HepG2 (cell line): ENCODE results near the gene HOXD4. TPM values are rescaled to one million over a fixed set of nuclear protein-coding genes. Genes with fewer than 3 reads are reported as not detected.

Experiments used
- ATAC-seq: fragments of 200-7000 bp; cut with Tn5 transposase; 3 replicates; pipeline ENCODE4 v1.9.1; 2020; ENCODE audit warnings: mild to moderate bottlenecking, moderate library complexity
- BruUV-seq: library from RNA; stranded (reverse); fragments of 400-500 nt; replicated peaks from 2 replicates; lab custom pipeline; 2021; lab: Mats Ljungman, UMichigan
- CTCF ChIA-PET: fragments of 300-600 bp; formaldehyde crosslinking; extraction: SDS; loops from one replicate; lab custom pipeline; 2021; ENCODE audit warnings: low total read pairs, inconsistent platforms, low intra/inter-chr PET ratio; lab: Yijun Ruan, JAX
- POLR2A ChIA-PET: fragments of 350-600 bp; sonication (Branson Sonifier 250); formaldehyde crosslinking; loops from one replicate; lab custom pipeline; 2020; ENCODE audit warnings: antibody characterized with exemption, inconsistent platforms; lab: Yijun Ruan, JAX
- DNase-seq: peaks from one replicate; pipeline ENCODE4 v3.0.0-alpha.2; 2015; ENCODE audit warnings: low spot score
- FAIRE-seq: peaks from 3 replicates; lab custom pipeline; 2011; peaks lifted over from hg19 to GRCh38; lab: Jason Lieb, UNC
- H2AFZ ChIP-seq: one replicate; pipeline ENCODE4 v1.6.1; 2011; ENCODE audit warnings: low read length, inconsistent platforms
- H3K27ac ChIP-seq: fragments of 300-600 bp; 3 replicates; pipeline ENCODE4 v1.8.0; 2011; ENCODE audit warnings: mixed run types, mild to moderate bottlenecking, mixed read lengths, low read length, inconsistent platforms; ENCODE audit not compliant: insufficient read depth; ENCODE audit errors: extremely low read length
- H3K27me3 ChIP-seq, 2 experiments: fragments of 200-600 bp in 1 of 2; 2 replicates in 1 of 2; 3 replicates in 1 of 2; pipeline versions ENCODE4 v1.6.0 to v1.8.0; 2011; ENCODE audit warnings: low read length in 2 of 2, mild to moderate bottlenecking in 2 of 2, moderate library complexity in 2 of 2, inconsistent platforms in 1 of 2; ENCODE audit not compliant: insufficient read depth in 2 of 2, control insufficient read depth in 1 of 2
- H3K36me3 ChIP-seq, 2 experiments: fragments of 200-600 bp in 1 of 2; replicated peaks in 1 of 2; 2 replicates in 1 of 2; 3 replicates in 1 of 2; pipeline versions ENCODE4 v1.5.1 to v1.8.0; 2011; ENCODE audit warnings: low read length in 2 of 2, inconsistent platforms in 1 of 2; ENCODE audit not compliant: insufficient read depth in 2 of 2, control insufficient read depth in 1 of 2
- H3K4me1 ChIP-seq: 2 replicates; pipeline ENCODE4 v1.5.1; 2012; ENCODE audit warnings: low read length, inconsistent platforms; ENCODE audit not compliant: insufficient read depth
- H3K4me2 ChIP-seq: 2 replicates; pipeline ENCODE4 v1.6.0; 2011; ENCODE audit warnings: low read depth, low read length, inconsistent platforms
- H3K4me3 ChIP-seq, 3 experiments: fragments of 200-600 bp in 1 of 3; sonication (generic), shearing (Covaris generic) in 1 of 3; replicated peaks in 1 of 3; 2 replicates each; pipeline ENCODE4 v1.5.1; 2011 to 2016; ENCODE audit warnings: low read length in 3 of 3, inconsistent platforms in 2 of 3, low read depth in 2 of 3, mild to moderate bottlenecking in 2 of 3, control low read depth in 1 of 3, mixed read lengths in 1 of 3; ENCODE audit not compliant: insufficient read depth in 1 of 3
- H3K79me2 ChIP-seq: one replicate; pipeline ENCODE4 v1.6.1; 2011; ENCODE audit warnings: low read length, inconsistent platforms; ENCODE audit not compliant: insufficient read depth
- H3K9ac ChIP-seq: 2 replicates; pipeline ENCODE4 v1.6.0; 2011; ENCODE audit warnings: mild to moderate bottlenecking, low read depth, low read length, inconsistent platforms; ENCODE audit not compliant: insufficient read depth
- H3K9me3 ChIP-seq: 2 replicates; pipeline ENCODE4 v1.5.1; 2012; ENCODE audit warnings: mild to moderate bottlenecking, low read length
- H4K20me1 ChIP-seq: 2 replicates; pipeline ENCODE4 v1.6.0; 2011; ENCODE audit warnings: inconsistent platforms, mild to moderate bottlenecking, low read length, moderate library complexity; ENCODE audit not compliant: insufficient read depth
- HNRNPK ChIP-seq: fragments of 200-400 bp; formaldehyde crosslinking; IDR thresholded peaks from 2 replicates; pipeline ENCODE4 v1.6.1; 2018; ENCODE audit warnings: low read length, low read depth, moderate library complexity, mild to moderate bottlenecking; ENCODE audit not compliant: poor library complexity, severe bottlenecking
- IKZF4 ChIP-seq: sonication (generic); formaldehyde crosslinking; IDR thresholded peaks from 2 replicates; pipeline ENCODE4 v1.5.1; 2020; ENCODE audit warnings: borderline replicate concordance, mild to moderate bottlenecking, low read depth, missing genetic modification reagents; ENCODE audit errors: not compliant biosample characterization
- NRL ChIP-seq: sonication (generic); formaldehyde crosslinking; IDR thresholded peaks from 2 replicates; pipeline ENCODE4 v1.5.0; 2020; ENCODE audit warnings: missing genetic modification reagents, mild to moderate bottlenecking, moderate library complexity, borderline replicate concordance
- PRDM15 ChIP-seq: sonication (generic); formaldehyde crosslinking; IDR thresholded peaks from 2 replicates; pipeline ENCODE4 v1.4.0; 2020; ENCODE audit warnings: missing genetic modification reagents
- SALL1 ChIP-seq: sonication (generic); formaldehyde crosslinking; IDR thresholded peaks from 2 replicates; pipeline ENCODE4 v1.8.0; 2022; ENCODE audit warnings: mild to moderate bottlenecking, missing genetic modification reagents
- ZNF572 ChIP-seq: sonication (generic); formaldehyde crosslinking; IDR thresholded peaks from 2 replicates; pipeline ENCODE4 v1.5.1; 2020; ENCODE audit warnings: mild to moderate bottlenecking, missing genetic modification reagents
- WGBS: methylation state at CpG from one replicate; pipeline ENCODE4 v1.1.6; 2017; ENCODE audit warnings: low lambda C conversion rate; 5-methylcytosine and 5-hydroxymethylcytosine counted together
- in situ Hi-C: cut with HindIII; loops from 2 replicates; pipeline ENCODE4 v1.10.0; 2017; ENCODE audit warnings: low pct_unique_long_range_greater_than_20kb; ENCODE audit not compliant: extremely low pct_ligation_motif_present
- intact Hi-C: fragments of 100-400 bp; cut with micrococcal nuclease; formaldehyde crosslinking; loops from one replicate; pipeline ENCODE4 v1.10.0; 2022; ENCODE audit not compliant: unreplicated experiment
- polyA plus RNA-seq, 8 experiments: library from polyadenylated mRNA; depleted of rRNA in 3 of 8; stranded (reverse) in 7 of 8; unstranded in 1 of 8; fragments of >200 nt; fragmentation: Illumina TruSeq in 4 of 8; extraction: Trizol in 4 of 8; gene quantifications; 2 replicates each; pipeline versions ENCODE4 v1.2.1 to v1.2.3, GENCODE V29; 2011 to 2016; ENCODE audit warnings: low read depth in 4 of 8, missing spikeins in 1 of 8, mixed read lengths in 1 of 8; ENCODE audit not compliant: insufficient read depth in 1 of 8
- total RNA-seq, 5 experiments: library from RNA; depleted of rRNA; stranded (reverse); fragments of >200 nt; fragmentation: Illumina TruSeq; extraction: Trizol; gene quantifications; 2 replicates each; pipeline ENCODE4 v1.2.3, GENCODE V29; 2016; ENCODE audit warnings: low read depth in 1 of 5
- TF ChIP-seq, protein P1 (sequence below): sonication (generic); formaldehyde crosslinking; IDR thresholded peaks from 2 replicates; pipeline ENCODE4 v1.4.0; 2020; ENCODE audit warnings: low read depth, mild to moderate bottlenecking, missing genetic modification reagents
- TF ChIP-seq, protein P2 (sequence below): sonication (generic); formaldehyde crosslinking; IDR thresholded peaks from 2 replicates; pipeline ENCODE4 v1.5.1; 2020; ENCODE audit warnings: mild to moderate bottlenecking, missing genetic modification reagents, moderate library complexity

HOXD4 gene
- total and polyA plus RNA-seq, 2 of the 13 experiments (the other 11 are each of a cell fraction or from before 2014, with no cell fraction given): not detected

- peak overlapping the region; percentile 37 for H3K4me2 ChIP-seq
- in situ Hi-C loops (no loop called here), intact Hi-C loops (no loop called here)
- H4K20me1 ChIP-seq: no peaks in the 10 kb centered on the region
- ATAC-seq (peak; percentile 62), FAIRE-seq (no peak), DNase-seq (no peak)
- H3K4me3 ChIP-seq: peak overlapping the region in 1 of 3 experiments; percentile 37; a peak in 1 of 6 replicates
- POLR2A ChIA-PET: no interaction called here
- peaks cover 21% of the 10 kb centered on the region for H3K4me1 ChIP-seq
- WGBS: 15% methylated on average over 22 of the region's 22 CpGs
- CTCF ChIA-PET: no interaction called here
- no peaks in the 10 kb centered on the region for H3K9me3 ChIP-seq
- H3K9ac ChIP-seq: no peak overlapping the region
- H2AFZ ChIP-seq: no peak overlapping the region
- TF ChIP-seq NRL (0 out of 2 replicates have a peak, but pooled peaks have one; percentile 20), SALL1 (CRISPR knock-in tag) (peak; percentile 10; the same call in 1 of the 2 replicates), PRDM15 (CRISPR knock-in tag) (no peak), ZNF572 (CRISPR knock-in tag) (0 out of 2 replicates have a peak, but pooled peaks have one; percentile 23), HNRNPK (no peak), IKZF4 (no peak)
- TF ChIP-seq, protein P1, sequence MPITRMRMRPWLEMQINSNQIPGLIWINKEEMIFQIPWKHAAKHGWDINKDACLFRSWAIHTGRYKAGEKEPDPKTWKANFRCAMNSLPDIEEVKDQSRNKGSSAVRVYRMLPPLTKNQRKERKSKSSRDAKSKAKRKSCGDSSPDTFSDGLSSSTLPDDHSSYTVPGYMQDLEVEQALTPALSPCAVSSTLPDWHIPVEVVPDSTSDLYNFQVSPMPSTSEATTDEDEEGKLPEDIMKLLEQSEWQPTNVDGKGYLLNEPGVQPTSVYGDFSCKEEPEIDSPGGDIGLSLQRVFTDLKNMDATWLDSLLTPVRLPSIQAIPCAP (CRISPR knock-in tag): no peak
- TF ChIP-seq, protein P2, sequence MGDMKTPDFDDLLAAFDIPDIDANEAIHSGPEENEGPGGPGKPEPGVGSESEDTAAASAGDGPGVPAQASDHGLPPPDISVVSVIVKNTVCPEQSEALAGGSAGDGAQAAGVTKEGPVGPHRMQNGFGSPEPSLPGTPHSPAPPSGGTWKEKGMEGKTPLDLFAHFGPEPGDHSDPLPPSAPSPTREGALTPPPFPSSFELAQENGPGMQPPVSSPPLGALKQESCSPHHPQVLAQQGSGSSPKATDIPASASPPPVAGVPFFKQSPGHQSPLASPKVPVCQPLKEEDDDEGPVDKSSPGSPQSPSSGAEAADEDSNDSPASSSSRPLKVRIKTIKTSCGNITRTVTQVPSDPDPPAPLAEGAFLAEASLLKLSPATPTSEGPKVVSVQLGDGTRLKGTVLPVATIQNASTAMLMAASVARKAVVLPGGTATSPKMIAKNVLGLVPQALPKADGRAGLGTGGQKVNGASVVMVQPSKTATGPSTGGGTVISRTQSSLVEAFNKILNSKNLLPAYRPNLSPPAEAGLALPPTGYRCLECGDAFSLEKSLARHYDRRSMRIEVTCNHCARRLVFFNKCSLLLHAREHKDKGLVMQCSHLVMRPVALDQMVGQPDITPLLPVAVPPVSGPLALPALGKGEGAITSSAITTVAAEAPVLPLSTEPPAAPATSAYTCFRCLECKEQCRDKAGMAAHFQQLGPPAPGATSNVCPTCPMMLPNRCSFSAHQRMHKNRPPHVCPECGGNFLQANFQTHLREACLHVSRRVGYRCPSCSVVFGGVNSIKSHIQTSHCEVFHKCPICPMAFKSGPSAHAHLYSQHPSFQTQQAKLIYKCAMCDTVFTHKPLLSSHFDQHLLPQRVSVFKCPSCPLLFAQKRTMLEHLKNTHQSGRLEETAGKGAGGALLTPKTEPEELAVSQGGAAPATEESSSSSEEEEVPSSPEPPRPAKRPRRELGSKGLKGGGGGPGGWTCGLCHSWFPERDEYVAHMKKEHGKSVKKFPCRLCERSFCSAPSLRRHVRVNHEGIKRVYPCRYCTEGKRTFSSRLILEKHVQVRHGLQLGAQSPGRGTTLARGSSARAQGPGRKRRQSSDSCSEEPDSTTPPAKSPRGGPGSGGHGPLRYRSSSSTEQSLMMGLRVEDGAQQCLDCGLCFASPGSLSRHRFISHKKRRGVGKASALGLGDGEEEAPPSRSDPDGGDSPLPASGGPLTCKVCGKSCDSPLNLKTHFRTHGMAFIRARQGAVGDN: peak; percentile 56
- BruUV-seq: no TSS peak
- H3K36me3 ChIP-seq: no peaks in the 10 kb centered on the region
- H3K27me3 ChIP-seq: peaks cover 19 to 91% of the 10 kb centered on the region in 2 experiments
- no peak overlapping the region for H3K27ac ChIP-seq
- H3K79me2 ChIP-seq: no peaks in the 10 kb centered on the region
These were observed 1.8 kb upstream of the HOXD4 start for GRCh38 chr2:176149481-176149938.
